ENCODE data around the gene TM9SF3. TPM values are rescaled to one million over a fixed set of nuclear protein-coding genes. Genes with fewer than 3 reads are reported as not detected.
"Not testable (repeated sequence)": the region's sequence is repeated elsewhere in the genome, so short reads cannot be mapped to it uniquely, and the experiment has no call there.

Gene TM9SF3
- total RNA-seq, 1 donor from 2014 or later = 77.1 TPM

GRCh38 chr10:96556003-96556402 lies 30.8 kb downstream of the TM9SF3 start:
- no peak overlapping the region for H3K4me3 ChIP-seq (ENCODE audit: low read depth, low read length)
- TF ChIP-seq CTCF (conservative IDR thresholded peaks at IDR 0.05; ENCODE audit: low read depth, low read length) = peak; percentile 62
- no peak for DNase-seq (ENCODE audit: low read depth)

GRCh38 chr10:96555330-96555729 lies 31.5 kb downstream of the TM9SF3 start:
- TF ChIP-seq CTCF (conservative IDR thresholded peaks at IDR 0.05; ENCODE audit: low read depth, low read length) = no peak
- no peak for DNase-seq (ENCODE audit: low read depth)
- no peak overlapping the region for H3K4me3 ChIP-seq (ENCODE audit: low read depth, low read length)

- DNase-seq (ENCODE audit: low read depth) = no peak
- TF ChIP-seq CTCF (conservative IDR thresholded peaks at IDR 0.05; ENCODE audit: low read depth, low read length) = no peak
- no peak overlapping the region for H3K4me3 ChIP-seq (ENCODE audit: low read depth, low read length)
Measured at GRCh38 chr10:96548589-96548988, 38.2 kb downstream of the TM9SF3 start.

- H3K4me3 ChIP-seq (ENCODE audit: low read depth, low read length); DNase-seq (ENCODE audit: low read depth): not testable (repeated sequence)
Measured at GRCh38 chr10:96545558-96545957, 41.3 kb downstream of the TM9SF3 start.

GRCh38 chr10:96541921-96542320 lies 44.9 kb downstream of the TM9SF3 start:
- TF ChIP-seq CTCF (conservative IDR thresholded peaks at IDR 0.05; ENCODE audit: low read depth, low read length) = no peak
- DNase-seq (ENCODE audit: low read depth) = no peak
- H3K4me3 ChIP-seq (ENCODE audit: low read depth, low read length) = no peak overlapping the region

GRCh38 chr10:96540240-96540639 lies 46.6 kb downstream of the TM9SF3 start:
- DNase-seq (ENCODE audit: low read depth) = no peak
- no peak for TF ChIP-seq CTCF (conservative IDR thresholded peaks at IDR 0.05; ENCODE audit: low read depth, low read length)
- no peak overlapping the region for H3K4me3 ChIP-seq (ENCODE audit: low read depth, low read length)

- no peak for TF ChIP-seq CTCF (conservative IDR thresholded peaks at IDR 0.05; ENCODE audit: low read depth, low read length)
- DNase-seq (ENCODE audit: low read depth) = no peak
- no peak overlapping the region for H3K4me3 ChIP-seq (ENCODE audit: low read depth, low read length)
Measured at GRCh38 chr10:96538683-96539082, 48.1 kb downstream of the TM9SF3 start.

GRCh38 chr10:96536129-96536528 lies 50.7 kb downstream of the TM9SF3 start:
- DNase-seq (ENCODE audit: low read depth) = no peak
- H3K4me3 ChIP-seq (ENCODE audit: low read depth, low read length) = no peak overlapping the region
- TF ChIP-seq CTCF (conservative IDR thresholded peaks at IDR 0.05; ENCODE audit: low read depth, low read length) = no peak

All from epithelial cell of proximal tubule (primary cell).